Spleen (tissue), 7 donors: ENCODE measurements around the gene FAF1.

Experiments used
- POLR2A ChIP-seq, 3 donors: fragments of 450-650 bp; IDR thresholded peaks; one replicate each; pipeline ENCODE4 v1.5.1; 2017; ENCODE audit warnings: antibody characterized with exemption in 3 of 3, mild to moderate bottlenecking in 1 of 3
- TF ChIP-seq, protein P1 (sequence below), 11 experiments: fragments of 200-600 bp in 7 of 11; fragments of 450-650 bp in 4 of 11; sonication (generic) in 4 of 11; IDR thresholded peaks in 8 of 11; conservative IDR thresholded peaks in 3 of 11; 1 replicate in 7 of 11; 2 replicates in 4 of 11; pipeline versions ENCODE4 v1.4.0 to v1.8.0; 2016 to 2021; ENCODE audit warnings: antibody characterized with exemption in 11 of 11, inconsistent platforms in 4 of 11, mild to moderate bottlenecking in 1 of 11
- donor health status: DM: no; HTN: no; CAD: no; lungs with moderate emphysema.
- donor health status: DM: no; HTN: no; CAD: no.
- donor health status: DM: no; HTN: no; CAD: no.

DNA sequence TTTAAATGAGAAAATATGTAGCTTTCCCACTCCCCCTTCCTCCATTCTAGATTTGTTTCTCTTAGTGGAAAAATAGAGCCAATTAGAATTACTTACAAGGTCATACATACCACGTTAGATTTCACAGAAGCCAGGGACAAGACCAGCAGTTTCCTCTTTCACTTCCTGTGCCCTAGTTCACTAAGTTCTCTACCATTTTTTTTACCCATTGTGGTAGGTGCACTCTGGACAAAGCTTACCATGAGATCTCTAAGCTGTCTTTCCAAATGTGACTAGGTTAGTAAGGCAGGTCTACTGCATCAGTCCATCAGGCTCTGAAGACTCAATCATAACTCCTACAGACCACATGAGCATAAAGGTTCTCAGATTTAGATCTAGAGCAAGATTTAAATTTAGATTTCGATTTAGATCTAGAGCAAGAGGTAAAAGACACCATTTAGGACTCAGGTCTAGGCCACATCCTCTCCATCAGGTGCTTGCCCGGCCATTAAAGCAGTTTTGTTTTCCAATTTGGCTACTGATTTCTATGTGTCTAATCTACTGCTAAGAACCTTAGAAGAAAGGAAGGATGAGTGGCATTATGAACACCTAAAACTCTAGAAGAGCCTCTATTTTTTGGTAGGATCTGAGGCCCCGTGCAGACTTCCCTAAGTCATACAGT, 235.3 kb downstream of the FAF1 start:
- TF ChIP-seq POLR2A (IDR thresholded peaks at IDR 0.05), result no peak
- TF ChIP-seq, protein P1, sequence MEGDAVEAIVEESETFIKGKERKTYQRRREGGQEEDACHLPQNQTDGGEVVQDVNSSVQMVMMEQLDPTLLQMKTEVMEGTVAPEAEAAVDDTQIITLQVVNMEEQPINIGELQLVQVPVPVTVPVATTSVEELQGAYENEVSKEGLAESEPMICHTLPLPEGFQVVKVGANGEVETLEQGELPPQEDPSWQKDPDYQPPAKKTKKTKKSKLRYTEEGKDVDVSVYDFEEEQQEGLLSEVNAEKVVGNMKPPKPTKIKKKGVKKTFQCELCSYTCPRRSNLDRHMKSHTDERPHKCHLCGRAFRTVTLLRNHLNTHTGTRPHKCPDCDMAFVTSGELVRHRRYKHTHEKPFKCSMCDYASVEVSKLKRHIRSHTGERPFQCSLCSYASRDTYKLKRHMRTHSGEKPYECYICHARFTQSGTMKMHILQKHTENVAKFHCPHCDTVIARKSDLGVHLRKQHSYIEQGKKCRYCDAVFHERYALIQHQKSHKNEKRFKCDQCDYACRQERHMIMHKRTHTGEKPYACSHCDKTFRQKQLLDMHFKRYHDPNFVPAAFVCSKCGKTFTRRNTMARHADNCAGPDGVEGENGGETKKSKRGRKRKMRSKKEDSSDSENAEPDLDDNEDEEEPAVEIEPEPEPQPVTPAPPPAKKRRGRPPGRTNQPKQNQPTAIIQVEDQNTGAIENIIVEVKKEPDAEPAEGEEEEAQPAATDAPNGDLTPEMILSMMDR (IDR thresholded peaks at IDR 0.05 in 8 of 11, conservative IDR thresholded peaks at IDR 0.05 in 3 of 11), result no peak
